ENCODE data around the gene WDR41.

DNA sequence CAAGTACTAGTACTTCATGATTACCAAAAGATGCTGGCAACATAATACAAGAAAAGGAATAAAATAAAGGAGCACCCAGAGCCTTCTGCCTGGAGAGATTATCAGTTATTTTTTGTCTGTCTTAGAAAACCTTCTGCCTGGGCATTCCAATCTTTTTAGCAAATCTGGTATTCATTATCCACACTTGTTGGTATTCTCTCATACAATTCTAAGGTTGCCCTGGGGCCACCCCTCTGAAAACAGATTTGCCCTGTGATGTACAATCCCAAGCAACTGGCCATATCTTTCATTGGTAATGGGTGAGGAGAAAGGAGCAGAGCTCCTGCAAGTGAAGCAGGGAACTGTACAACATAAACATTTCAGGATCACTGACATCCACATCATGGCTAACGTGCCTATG lies 47.8 kb downstream of the WDR41 start:
- no peak for TF ChIP-seq POLR2A (IDR thresholded peaks at IDR 0.05; ENCODE audit: low read length)
- TF ChIP-seq GATA1 (IDR thresholded peaks at IDR 0.05; ENCODE audit: low read depth, low read length), result no peak

Measured in erythroblast (primary cell).